GM12878 (cell line): ENCODE measurements around the gene RUNDC3A. TPM values are rescaled to one million over a fixed set of nuclear protein-coding genes. Genes with fewer than 3 reads are reported as not detected.

Experiments
- CEBPZ ChIP-seq: fragments of 150-350 bp; IDR thresholded peaks from 2 replicates; pipeline ENCODE4 v1.6.1; 2016; ENCODE audit warnings: low read depth, low read length
- JUNB ChIP-seq: IDR thresholded peaks from 2 replicates; pipeline ENCODE4 v1.6.1; 2016; ENCODE audit warnings: antibody characterized with exemption, mild to moderate bottlenecking
- RUNX3 ChIP-seq: IDR thresholded peaks from 2 replicates; pipeline ENCODE4 v1.6.1; 2012; ENCODE audit warnings: low read length, inconsistent platforms
- SIN3A ChIP-seq: IDR thresholded peaks from 2 replicates; pipeline ENCODE4 v1.6.1; 2012; ENCODE audit warnings: low read depth, low read length, improper control_type of control experiment
- SPI1 ChIP-seq: IDR thresholded peaks from 2 replicates; pipeline ENCODE4 v1.6.1; 2011; ENCODE audit warnings: low read depth, mild to moderate bottlenecking, low read length, moderate library complexity, borderline replicate concordance; ENCODE audit not compliant: insufficient read depth
- polyA plus RNA-seq, 11 experiments: library from polyadenylated mRNA; depleted of rRNA in 4 of 11; unstranded in 6 of 11; stranded (reverse) in 5 of 11; fragments of >200 nt; fragmentation: Nextera tagmentation in 4 of 11; fragmentation: Illumina TruSeq in 1 of 11; extraction: Ambion mirVana in 4 of 11; extraction: Trizol in 1 of 11; gene quantifications; 1 replicate in 1 of 11; 2 replicates in 10 of 11; pipeline versions ENCODE4 v1.2.1 to v1.2.3, GENCODE V29; 2011 to 2016; ENCODE audit warnings: inconsistent platforms in 2 of 11, missing spikeins in 2 of 11, low read depth in 1 of 11
- total RNA-seq, 4 experiments: library from RNA; depleted of rRNA in 3 of 4; stranded (reverse); fragments of >200 nt in 3 of 4; fragmentation: Illumina TruSeq in 1 of 4; extraction: Trizol in 1 of 4; gene quantifications; 2 replicates each; pipeline versions ENCODE4 v1.2.1 to v1.2.3, GENCODE V29; 2013 to 2021
- TF ChIP-seq, protein P1 (sequence below): fragments of 450-650 bp; IDR thresholded peaks from 2 replicates; pipeline ENCODE4 v1.6.1; 2017; ENCODE audit warnings: mild to moderate bottlenecking
- TF ChIP-seq, protein P2 (sequence below): IDR thresholded peaks from 2 replicates; pipeline ENCODE4 v1.6.1; 2011; ENCODE audit warnings: low read depth, mild to moderate bottlenecking, low read length, moderate library complexity, borderline replicate concordance; ENCODE audit errors: extremely low read depth

Gene RUNDC3A
- total and polyA plus RNA-seq, 10 of the 15 experiments (the other 5 are each of a cell fraction or from before 2014, with no cell fraction given): 0.07 to 0.17 TPM; not detected in 8

GRCh38 chr17:44362459-44362948 is 54.1 kb downstream of the RUNDC3A start (continued):
- TF ChIP-seq JUNB (no peak), SIN3A (no peak), CEBPZ (no peak), SPI1 (no peak), RUNX3 (no peak)
- TF ChIP-seq, protein P1, sequence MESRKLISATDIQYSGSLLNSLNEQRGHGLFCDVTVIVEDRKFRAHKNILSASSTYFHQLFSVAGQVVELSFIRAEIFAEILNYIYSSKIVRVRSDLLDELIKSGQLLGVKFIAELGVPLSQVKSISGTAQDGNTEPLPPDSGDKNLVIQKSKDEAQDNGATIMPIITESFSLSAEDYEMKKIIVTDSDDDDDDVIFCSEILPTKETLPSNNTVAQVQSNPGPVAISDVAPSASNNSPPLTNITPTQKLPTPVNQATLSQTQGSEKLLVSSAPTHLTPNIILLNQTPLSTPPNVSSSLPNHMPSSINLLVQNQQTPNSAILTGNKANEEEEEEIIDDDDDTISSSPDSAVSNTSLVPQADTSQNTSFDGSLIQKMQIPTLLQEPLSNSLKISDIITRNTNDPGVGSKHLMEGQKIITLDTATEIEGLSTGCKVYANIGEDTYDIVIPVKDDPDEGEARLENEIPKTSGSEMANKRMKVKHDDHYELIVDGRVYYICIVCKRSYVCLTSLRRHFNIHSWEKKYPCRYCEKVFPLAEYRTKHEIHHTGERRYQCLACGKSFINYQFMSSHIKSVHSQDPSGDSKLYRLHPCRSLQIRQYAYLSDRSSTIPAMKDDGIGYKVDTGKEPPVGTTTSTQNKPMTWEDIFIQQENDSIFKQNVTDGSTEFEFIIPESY: no peak
- TF ChIP-seq, protein P2, sequence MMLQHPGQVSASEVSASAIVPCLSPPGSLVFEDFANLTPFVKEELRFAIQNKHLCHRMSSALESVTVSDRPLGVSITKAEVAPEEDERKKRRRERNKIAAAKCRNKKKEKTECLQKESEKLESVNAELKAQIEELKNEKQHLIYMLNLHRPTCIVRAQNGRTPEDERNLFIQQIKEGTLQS: no peak
